PC-3 (cell line): ENCODE results near the gene SUGT1.

Experiments
- CTCF ChIP-seq: fragments of 300-600 bp; sonication (generic); conservative IDR thresholded peaks from 2 replicates; pipeline ENCODE4 v1.5.1; 2017; ENCODE audit warnings: antibody characterized with exemption, low read depth, mild to moderate bottlenecking, low read length
- EZH2 ChIP-seq: fragments of 300-600 bp; sonication (generic); IDR thresholded peaks from one replicate; pipeline ENCODE4 v1.6.1; 2017; ENCODE audit warnings: antibody characterized with exemption, mild to moderate bottlenecking, low read length; ENCODE audit not compliant: unreplicated experiment
- EZH2phosphoT487 ChIP-seq: fragments of 300-600 bp; sonication (generic); IDR thresholded peaks from 2 replicates; pipeline ENCODE4 v1.6.1; 2018; ENCODE audit warnings: mild to moderate bottlenecking, antibody characterized with exemption, low read length, borderline replicate concordance

GRCh38 chr13:52711286-52711685, 58.6 kb downstream of the SUGT1 start:
- TF ChIP-seq CTCF (no peak), EZH2phosphoT487 (no peak), EZH2 (no peak)
